Measurements from ENCODE around the gene LZTFL1.

DNA sequence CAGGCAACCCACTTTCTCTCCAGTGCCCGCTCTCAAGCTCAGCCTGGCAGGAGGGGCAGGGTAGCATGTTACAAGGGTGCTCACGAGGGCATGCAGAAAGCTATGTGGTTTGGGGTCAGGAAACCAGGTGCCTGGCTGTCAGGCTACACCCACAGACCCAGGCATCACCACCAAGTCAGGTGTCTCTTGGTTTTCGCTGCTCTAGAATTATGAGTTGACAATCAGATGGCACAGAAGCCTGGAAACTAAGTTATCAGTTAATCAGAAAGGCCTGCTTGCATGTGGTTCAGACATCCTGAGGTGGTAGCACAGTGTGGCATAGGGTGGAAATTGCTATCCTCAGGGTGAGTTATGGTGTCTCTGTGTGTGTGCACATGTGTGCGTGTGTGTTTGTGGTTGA lies 28.2 kb upstream of the LZTFL1 start:
- no peak for TF ChIP-seq EZH2phosphoT487 (IDR thresholded peaks at IDR 0.05; ENCODE audit: borderline replicate concordance, low read length)
- TF ChIP-seq CTCF (IDR thresholded peaks at IDR 0.05; ENCODE audit: low read depth, low read length, poor library complexity, severe bottlenecking) = no peak

Measured in DOHH2 (cell line).